CD4-positive, alpha-beta T cell treated with Interleukin-6 for 4 hours (primary cell): ENCODE data around the gene CTBP1.
"Not testable (repeated sequence)": the region's sequence is repeated elsewhere in the genome, so short reads cannot be mapped to it uniquely, and the experiment has no call there.

Experiments used
- DNase-seq: peaks from one replicate; pipeline ENCODE4 v3.0.0-alpha.2; 2020; ENCODE audit warnings: mixed read lengths

CTBP1 gene

GRCh38 chr4:1237261-1237660, 11.7 kb downstream of the CTBP1 start:
- not testable (repeated sequence) for DNase-seq

DNA sequence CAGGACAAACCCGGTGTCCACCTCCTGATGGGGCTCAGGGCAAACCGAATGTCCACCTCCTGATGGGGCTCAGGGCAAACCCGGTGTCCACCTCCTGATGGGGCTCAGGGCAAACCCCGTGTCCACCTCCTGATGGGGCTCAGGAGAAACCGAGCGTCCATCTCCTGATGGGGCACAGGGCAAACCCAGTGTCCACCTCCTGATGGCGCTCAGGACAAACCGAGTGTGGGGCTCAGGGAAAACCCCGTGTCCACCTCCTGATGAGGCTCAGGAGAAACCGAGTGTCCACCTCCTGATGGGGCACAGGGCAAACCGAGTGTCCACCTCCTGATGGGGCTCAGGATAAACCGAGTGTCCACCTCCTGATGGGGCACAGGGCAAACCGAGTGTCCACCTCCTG, 12.1 kb downstream of the CTBP1 start:
- DNase-seq = not testable (repeated sequence)

DNA sequence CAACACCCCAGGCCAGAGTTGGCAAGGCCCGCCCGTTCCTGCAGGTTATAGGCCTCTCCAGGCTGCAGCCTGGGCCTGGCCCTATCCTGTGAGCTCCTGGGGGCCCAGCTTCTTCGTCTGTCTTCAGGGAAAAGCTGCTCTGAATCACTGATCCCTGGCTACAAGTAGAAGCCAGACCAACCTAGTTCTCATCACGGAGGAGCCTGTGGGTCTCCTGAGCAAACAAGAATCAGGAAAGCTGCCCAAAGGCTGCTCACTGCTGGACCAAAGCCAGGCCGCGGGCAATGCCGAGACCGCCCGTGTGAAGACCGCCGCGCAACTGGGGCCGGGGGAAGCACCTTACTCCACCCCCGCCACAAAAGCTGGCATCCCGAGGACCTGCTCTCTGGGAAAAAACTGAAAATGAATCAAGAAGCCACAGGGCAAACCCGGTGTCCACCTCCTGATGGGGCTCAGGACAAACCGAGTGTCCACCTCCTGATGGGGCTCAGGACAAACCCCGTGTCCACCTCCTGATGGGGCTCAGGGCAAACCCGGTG, 12.8 kb downstream of the CTBP1 start:
- no peak for DNase-seq

DNA sequence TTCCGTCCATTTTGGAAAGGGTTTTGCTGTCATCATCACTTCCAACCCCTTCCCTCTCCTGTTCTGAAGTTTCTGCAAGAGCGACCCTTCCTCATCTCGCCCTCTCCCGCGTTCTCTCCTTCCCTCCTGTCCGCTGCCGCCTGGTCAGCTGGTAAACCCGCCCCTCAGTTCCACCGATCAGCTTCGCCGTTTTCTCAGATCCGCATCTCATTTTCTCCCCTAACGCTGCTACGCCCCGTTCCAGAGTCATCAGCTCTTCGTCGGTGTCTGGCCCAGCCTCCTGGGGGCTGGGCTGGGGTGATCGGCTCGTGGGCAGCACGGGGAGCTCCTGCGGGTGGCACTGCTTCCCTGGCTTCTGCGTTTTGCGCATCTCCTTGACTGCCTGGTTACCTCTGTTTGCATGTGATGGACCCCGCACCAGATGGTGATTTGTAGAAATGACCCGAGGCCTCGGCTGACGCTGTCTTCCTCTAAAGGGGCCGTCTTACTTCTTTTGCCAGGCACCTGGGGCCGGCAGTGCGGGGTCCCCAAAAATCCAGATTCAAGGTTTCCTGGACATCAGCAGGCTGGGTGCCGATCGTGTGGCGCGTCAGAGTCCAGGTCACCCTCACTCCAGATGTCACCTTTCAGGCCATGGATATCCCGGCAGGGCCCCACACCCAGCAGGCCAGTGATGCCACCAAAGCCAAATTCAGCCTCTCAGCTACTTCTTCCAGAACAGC, 13.4 kb downstream of the CTBP1 start:
- no peak for DNase-seq

DNA sequence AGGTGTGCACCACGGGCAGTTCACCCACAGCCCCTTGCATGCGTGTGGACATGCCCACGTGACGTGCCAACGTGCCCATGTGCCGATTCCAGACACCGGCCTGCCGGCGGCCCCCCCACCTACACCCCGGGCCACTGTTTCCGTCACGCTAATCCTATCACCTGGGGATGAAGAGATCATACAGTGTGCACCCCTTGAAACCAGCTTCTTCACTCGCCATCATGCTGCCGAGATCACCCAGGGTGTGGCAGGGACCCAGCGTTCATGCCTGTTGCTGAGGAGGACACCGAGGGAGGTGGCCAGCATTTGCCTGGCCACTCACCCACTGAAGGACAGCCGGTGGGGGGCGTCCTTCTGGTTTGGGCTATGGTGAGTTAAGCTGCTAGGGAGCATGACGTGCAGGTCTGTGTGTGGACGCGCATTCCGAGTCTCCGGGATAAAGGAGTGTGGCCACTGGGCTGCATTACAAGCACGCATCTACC, 14.1 kb downstream of the CTBP1 start:
- DNase-seq = no peak

DNA sequence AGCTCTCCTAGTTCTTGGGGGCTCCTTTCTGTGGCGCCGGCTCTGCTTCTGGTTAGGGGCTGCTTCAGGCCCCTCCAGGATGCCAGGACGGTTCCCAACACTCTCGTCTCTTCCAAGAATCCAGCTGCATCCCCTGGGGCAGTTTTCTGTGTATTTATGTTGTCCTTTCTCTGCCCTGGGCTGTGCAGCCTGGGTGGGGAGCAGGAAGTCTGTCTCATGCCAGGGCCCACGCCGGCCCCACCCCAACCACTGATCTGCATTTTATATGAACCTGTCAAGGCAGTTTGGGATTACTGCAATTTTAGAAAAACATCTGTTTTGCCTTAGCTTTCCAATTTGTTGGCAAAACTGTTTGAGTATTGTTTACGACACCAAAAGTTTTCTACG, 14.6 kb downstream of the CTBP1 start:
- DNase-seq = no peak

DNA sequence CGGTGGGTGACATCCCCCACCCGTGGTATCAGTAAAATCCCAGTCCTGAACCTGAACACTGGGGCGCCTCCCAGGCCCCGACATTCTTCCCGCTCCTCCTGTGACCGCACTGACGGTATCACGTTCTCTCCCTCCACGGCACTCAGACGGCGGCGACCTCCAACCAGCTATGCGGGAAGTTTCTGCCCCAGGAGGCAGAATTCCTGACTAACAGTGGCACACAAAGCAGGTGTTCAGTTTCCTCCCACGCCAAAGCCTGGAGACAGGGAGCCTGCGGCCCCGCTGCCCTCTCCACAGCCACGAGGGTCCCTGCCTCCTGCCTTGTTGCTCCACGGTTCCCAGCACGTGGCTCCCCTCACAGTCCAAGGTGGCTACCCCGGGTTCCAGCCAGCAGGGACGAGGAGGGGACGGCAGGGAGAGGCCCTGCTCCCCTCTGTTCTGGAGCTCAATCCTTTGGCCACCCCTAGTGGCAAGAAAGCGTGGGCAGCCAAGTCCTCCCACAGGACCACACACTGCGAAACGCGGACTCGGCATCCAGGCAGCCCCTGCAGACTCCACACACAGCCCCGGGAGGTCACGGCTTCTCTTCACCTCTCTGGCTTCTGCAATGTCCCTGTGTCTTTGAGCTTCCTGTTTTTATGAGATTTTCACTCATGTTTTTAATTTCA, 15.2 kb downstream of the CTBP1 start:
- DNase-seq = no peak

GRCh38 chr4:1232661-1233621, 16.0 kb downstream of the CTBP1 start:
- no peak for DNase-seq

GRCh38 chr4:1231637-1232360, 17.1 kb downstream of the CTBP1 start:
- no peak for DNase-seq

DNA sequence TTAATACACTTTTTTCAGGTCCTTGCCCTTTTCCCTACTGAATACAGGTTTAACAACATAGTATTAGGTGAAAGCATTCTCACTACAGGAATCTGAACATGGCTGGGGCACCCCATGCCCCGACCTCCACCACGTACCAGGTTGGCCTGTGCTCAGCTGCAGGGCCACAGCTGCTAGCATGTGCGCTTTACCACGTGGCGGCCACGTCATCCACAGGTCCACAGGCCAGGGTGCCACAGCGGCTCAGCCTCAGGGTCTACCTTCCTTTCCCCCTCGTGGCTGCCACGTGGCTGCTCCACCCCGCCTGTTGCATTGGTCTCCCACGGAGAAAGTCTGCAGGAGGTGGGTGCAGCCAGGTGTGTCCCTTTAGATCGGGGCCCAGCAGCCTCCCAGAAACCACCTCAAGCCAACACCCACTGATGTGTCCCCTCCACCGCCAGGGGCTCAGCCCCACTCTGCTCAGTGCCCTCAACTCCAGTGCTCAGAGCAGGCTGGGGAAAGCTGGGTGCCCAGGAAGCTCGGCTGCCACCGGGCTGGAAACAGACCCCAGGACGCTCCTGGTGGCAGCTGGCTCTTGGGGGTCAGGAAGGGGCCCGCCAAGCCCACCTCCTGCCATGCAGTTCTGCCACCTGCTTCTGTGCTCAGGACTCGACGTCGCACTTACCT, 17.8 kb downstream of the CTBP1 start:
- no peak for DNase-seq

DNA sequence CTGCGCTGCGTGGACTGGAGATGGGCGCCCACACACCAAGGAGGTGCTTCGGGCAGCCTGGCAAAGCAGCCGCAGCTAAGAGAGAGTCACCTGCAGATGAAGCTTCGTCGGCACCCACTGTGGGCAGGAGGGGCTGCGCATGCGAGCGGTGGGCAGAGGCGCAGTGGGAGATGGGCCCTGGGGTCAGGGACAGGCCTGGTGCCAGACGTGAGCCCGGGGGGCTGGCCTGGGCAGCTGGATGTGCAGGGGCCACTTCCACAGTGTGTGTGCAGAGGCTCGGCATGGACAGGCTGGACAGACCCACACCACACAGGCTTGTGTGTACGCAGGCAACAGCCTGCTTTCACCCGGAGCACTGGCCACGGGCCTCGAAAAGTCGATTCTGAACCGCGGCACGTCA, 18.6 kb downstream of the CTBP1 start:
- DNase-seq = no peak

- DNase-seq = no peak
Measured at GRCh38 chr4:1229117-1229849, 19.6 kb downstream of the CTBP1 start.

DNA sequence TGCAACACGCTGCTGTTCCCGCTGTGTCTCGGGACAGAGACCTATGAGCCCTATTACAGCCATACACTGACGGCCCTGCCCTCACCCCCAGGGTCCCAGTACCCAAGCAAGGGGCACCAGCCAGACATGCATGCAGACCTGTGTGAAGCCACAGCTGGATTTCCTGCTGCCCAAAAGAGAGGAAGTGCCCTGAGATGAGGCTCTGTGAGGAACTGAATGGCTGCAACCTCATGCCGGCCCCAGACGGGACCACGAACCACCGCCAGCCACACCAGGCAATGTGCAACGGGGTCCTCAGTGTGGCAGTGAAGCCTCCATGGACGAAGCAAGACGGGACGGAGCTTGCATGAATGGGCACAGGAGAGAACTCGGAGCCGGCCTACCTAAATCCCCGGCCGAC, 21.1 kb downstream of the CTBP1 start:
- no peak for DNase-seq

GRCh38 chr4:1226598-1226997, 22.3 kb downstream of the CTBP1 start:
- no peak for DNase-seq

GRCh38 chr4:1226144-1226481, 22.8 kb downstream of the CTBP1 start:
- no peak for DNase-seq

DNA sequence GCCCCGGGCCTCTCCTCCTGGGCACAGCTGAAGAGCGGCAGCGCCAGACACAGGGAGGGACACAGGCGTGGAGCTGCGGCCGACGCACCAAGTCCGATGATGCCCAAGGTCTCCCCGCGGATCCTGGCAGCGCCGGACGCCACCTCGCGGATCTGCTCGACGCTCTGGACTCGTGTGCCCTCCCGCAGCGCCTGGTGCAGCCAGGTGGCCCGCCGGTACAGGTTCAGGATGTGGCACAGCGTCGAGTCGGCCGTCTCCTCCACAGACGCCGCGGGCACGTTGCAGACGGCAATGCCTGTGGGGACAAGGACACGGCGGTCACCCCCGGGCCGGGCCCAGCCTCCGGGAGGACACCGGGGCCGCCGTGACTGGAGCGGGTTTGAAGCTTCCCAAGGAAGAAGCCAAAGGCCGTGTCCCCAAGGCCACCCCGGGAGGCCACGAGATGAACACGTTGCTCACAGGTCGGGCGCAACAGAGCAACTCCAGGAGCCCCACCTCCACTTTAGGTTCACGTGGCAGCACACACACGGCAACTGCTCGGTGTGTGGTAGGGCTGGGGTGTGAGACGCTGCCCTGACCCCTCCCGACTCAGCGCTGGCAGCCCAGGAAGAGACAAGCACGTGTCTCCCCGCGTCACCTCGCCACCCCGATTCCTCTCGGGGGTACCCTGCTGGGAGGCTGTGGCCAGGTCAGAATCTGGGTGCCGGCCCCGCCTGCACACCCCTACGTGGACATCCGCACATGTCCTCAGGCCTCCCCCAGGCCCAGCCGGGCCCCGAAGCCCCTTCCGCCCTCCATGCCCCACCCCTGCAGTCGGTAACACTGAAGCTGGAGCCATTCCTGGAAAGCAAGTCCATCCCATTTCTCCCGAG, 23.4 kb downstream of the CTBP1 start:
- no peak for DNase-seq

DNA sequence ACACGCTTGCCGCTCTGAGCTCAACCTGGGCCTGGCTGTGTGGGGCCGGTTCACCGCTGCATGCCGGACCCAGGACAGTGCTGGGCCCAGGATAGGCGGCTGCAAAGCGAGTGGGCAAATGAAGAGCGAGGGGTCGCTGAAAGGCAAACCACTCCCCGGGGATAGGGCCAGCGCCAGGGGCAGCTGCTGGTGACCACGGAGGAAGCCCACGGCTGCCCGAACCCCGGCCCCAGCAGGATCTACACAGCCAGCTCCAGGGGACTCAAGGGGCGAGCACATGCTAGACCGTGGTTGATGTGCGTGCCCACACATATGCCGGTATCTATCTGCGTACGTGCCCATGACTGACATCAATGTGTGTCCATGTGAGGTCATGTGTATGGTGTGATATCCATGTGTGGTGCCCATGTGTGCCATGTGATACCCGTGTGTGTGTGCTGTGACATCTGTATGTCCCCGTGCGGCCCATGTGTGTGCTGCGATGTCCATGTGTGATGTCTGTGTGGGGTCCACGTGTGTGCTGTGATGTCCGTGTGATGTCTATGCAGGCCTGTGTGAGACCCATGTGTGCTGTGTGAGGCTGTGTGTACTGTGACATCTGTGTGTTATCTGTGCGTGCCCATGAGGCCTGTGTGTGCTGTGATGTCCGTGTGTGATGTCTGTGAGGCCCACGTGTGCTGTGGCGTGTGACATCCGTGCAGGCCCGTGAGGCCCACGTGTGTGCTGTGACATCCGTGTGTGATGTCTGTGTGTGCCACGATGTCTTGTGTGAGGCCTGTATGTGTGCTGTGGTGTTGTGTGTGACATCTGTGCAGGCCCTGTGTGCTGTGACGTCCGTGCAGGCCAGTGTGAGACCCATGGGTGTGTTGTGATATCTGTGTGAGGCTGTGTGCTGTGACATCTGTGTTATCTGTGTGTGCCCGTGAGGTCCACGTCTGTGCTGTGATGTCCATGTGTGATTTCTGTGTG, 24.8 kb downstream of the CTBP1 start:
- DNase-seq = no peak

DNA sequence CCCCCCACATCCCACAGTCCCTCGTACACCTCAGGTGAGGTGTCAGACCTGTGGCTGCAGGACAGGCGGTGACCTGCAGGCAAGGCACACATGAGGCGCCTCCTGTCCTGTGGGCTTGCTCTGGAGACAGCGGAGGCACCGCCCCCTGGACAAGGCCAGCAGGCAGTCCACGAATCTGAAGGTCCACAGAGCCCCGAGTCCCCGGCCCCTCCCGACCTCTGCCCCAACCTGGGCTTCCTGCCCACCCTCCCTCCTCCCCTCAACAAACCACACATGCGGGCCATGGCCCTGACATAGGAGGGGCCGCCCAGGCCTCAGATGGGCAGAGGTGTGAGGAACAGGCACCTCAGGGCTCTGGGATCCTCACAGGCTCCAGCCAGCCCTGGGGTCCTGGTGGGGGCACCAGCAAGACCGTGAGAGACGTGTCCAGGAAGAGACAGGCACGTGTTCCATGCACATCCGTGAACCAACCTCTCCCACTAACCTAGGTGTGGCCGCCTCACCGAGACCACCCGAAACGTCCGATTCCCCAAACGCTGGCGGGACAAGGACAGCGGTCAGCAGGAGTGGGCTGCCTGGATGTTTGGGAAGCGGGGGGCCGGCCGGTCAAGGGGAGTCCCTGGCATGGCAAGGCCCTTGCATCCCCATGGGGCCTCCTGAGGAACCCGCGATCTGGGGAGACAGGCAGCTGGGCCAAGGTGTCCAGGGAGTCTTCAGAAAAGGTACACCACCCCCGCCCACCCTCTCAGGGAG, 25.8 kb downstream of the CTBP1 start:
- no peak for DNase-seq
